Adrenal gland (tissue), 5 donors: Measurements from ENCODE around the gene CCDC180.

ENCODE experiments used
- POLR2A ChIP-seq, 2 donors: fragments of 450-650 bp; IDR thresholded peaks; one replicate each; pipeline ENCODE4 v1.6.1; 2017; ENCODE audit warnings: antibody characterized with exemption in 2 of 2, mild to moderate bottlenecking in 2 of 2, moderate library complexity in 1 of 2
- TF ChIP-seq, protein P1 (sequence below), 6 experiments: fragments of 450-650 bp in 4 of 6; fragments of 200-600 bp in 2 of 6; sonication (generic) in 1 of 6; IDR thresholded peaks; 1 replicate in 5 of 6; 2 replicates in 1 of 6; pipeline versions ENCODE4 v1.5.1 to v1.8.0; 2016 to 2021; ENCODE audit warnings: antibody characterized with exemption in 6 of 6, mild to moderate bottlenecking in 2 of 6, moderate library complexity in 1 of 6
- donor health status: DM: no; HTN: no; CAD: no.

DNA sequence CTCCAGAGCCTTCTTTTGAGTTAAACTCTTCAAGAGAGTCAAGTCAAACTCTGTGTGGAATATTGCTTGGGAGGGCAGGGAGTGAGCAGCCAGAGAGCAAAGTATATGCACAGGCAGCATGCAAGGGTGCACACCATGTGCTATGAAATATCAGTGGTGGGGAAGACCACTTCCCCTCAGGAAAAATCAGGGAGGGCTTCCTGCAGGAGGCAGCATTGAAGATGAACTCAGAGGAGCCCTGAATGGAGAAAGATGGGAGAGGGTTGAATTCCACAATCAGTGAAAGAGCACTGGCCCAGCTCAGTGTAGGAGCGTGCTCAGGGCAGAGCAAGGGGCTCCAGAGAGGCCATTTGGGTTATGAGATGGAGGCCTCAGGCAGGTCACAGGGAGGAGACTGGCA is 41.9 kb downstream of the CCDC180 start:
- TF ChIP-seq, protein P1, sequence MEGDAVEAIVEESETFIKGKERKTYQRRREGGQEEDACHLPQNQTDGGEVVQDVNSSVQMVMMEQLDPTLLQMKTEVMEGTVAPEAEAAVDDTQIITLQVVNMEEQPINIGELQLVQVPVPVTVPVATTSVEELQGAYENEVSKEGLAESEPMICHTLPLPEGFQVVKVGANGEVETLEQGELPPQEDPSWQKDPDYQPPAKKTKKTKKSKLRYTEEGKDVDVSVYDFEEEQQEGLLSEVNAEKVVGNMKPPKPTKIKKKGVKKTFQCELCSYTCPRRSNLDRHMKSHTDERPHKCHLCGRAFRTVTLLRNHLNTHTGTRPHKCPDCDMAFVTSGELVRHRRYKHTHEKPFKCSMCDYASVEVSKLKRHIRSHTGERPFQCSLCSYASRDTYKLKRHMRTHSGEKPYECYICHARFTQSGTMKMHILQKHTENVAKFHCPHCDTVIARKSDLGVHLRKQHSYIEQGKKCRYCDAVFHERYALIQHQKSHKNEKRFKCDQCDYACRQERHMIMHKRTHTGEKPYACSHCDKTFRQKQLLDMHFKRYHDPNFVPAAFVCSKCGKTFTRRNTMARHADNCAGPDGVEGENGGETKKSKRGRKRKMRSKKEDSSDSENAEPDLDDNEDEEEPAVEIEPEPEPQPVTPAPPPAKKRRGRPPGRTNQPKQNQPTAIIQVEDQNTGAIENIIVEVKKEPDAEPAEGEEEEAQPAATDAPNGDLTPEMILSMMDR (IDR thresholded peaks at IDR 0.05): no peak
- TF ChIP-seq POLR2A (IDR thresholded peaks at IDR 0.05): no peak
